SK-N-SH treated with all-trans-retinoic acid at 6 μM for 48 hours (cell line): ENCODE measurements around the gene MAP9.

Source experiments
- CREB5 ChIP-seq: fragments of 250-450 bp; sonication (Bioruptor Pico); IDR thresholded peaks from 2 replicates; pipeline ENCODE4 v1.5.1; 2020; ENCODE audit warnings: low read depth, mild to moderate bottlenecking, moderate library complexity
- PATZ1 ChIP-seq: fragments of 250-450 bp; sonication (Bioruptor Pico); IDR thresholded peaks from 2 replicates; pipeline ENCODE4 v1.8.0; 2020; ENCODE audit warnings: mild to moderate bottlenecking, moderate library complexity, borderline replicate concordance
- RARB ChIP-seq: fragments of 250-450 bp; sonication (Bioruptor Pico); IDR thresholded peaks from 2 replicates; pipeline ENCODE4 v1.8.0; 2021; ENCODE audit warnings: mild to moderate bottlenecking, moderate library complexity
- SNAI2 ChIP-seq: fragments of 250-450 bp; sonication (Bioruptor Pico); IDR thresholded peaks from 2 replicates; pipeline ENCODE4 v1.5.0; 2020; ENCODE audit warnings: mild to moderate bottlenecking, moderate library complexity
- TCF4 ChIP-seq: fragments of 250-450 bp; sonication (Bioruptor Pico); IDR thresholded peaks from 2 replicates; pipeline ENCODE4 v1.8.0; 2021; ENCODE audit warnings: mild to moderate bottlenecking, moderate library complexity, borderline replicate concordance
- TOX ChIP-seq: fragments of 250-450 bp; sonication (Bioruptor Pico); IDR thresholded peaks from 2 replicates; pipeline ENCODE4 v1.8.0; 2021; ENCODE audit warnings: mild to moderate bottlenecking, moderate library complexity, borderline replicate concordance
- ZC3H10 ChIP-seq: fragments of 250-450 bp; sonication (Bioruptor Pico); IDR thresholded peaks from 2 replicates; pipeline ENCODE4 v1.5.1; 2021; ENCODE audit warnings: mild to moderate bottlenecking, moderate library complexity
- ZFP3 ChIP-seq: fragments of 250-450 bp; sonication (Bioruptor Pico); IDR thresholded peaks from 2 replicates; pipeline ENCODE4 v1.5.0; 2020; ENCODE audit warnings: mild to moderate bottlenecking, moderate library complexity
- ZFP30 ChIP-seq: fragments of 450-650 bp; formaldehyde crosslinking; IDR thresholded peaks from 2 replicates; pipeline ENCODE4 v1.5.0; 2022; ENCODE audit warnings: mild to moderate bottlenecking, moderate library complexity
- ZNF70 ChIP-seq: fragments of 450-650 bp; formaldehyde crosslinking; IDR thresholded peaks from 2 replicates; pipeline ENCODE4 v1.5.0; 2020; ENCODE audit warnings: mild to moderate bottlenecking, moderate library complexity

- no peak for TF ChIP-seq PATZ1
- no peak for TF ChIP-seq TCF4 (CRISPR knock-in tag)
- no peak for TF ChIP-seq RARB (CRISPR knock-in tag)
- no peak for TF ChIP-seq TOX
- TF ChIP-seq SNAI2 (CRISPR knock-in tag), result no peak
- TF ChIP-seq ZNF70 (CRISPR knock-in tag), result no peak
- TF ChIP-seq CREB5, result no peak
- TF ChIP-seq ZFP3, result no peak
- TF ChIP-seq ZFP30 (CRISPR knock-in tag), result no peak
- no peak for TF ChIP-seq ZC3H10 (CRISPR knock-in tag)
Observed at GRCh38 chr4:155413451-155413850, 36.7 kb upstream of the MAP9 start.
